ENCODE results near the gene VDR.
"Not testable (repeated sequence)": the region's sequence is repeated elsewhere in the genome, so short reads cannot be mapped to it uniquely, and the experiment has no call there.

Gene VDR

DNA sequence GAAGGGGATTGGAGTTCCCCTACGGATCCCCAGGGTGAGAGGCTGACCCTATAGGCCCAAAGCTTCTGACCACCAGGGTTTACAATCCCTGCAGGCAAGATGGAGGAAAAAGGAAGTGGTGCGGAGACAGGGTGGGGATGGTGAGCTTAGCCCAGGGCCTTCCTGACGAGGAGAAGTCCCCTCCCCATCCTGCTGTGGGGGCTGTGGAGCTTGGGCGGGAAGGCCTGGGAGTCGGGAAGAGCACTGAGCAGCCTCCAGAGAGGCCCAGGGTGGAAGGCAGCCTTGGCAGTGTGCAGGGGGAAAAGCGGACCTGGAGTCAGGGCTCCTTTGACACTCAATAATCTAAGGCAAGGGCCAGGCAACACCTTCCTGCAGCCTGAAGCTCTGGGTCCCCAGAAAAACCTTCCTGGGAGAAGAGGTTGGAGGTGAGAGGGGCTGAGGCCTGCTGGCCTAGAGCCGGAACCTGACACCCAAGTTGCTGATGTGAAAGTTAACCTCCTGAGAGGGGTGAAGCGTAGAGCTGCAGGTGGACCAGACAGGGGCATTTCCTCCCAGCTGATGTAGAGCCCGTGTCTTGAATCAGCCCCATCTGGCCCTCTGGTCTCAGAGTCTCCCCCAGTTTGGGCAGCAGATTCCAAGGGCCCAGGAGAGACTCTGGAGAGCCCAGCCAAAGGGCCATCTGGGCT is 91.1 kb downstream of the VDR start:
- DNase-seq (ENCODE audit: low read depth in 2 of 2): no peak

DNA sequence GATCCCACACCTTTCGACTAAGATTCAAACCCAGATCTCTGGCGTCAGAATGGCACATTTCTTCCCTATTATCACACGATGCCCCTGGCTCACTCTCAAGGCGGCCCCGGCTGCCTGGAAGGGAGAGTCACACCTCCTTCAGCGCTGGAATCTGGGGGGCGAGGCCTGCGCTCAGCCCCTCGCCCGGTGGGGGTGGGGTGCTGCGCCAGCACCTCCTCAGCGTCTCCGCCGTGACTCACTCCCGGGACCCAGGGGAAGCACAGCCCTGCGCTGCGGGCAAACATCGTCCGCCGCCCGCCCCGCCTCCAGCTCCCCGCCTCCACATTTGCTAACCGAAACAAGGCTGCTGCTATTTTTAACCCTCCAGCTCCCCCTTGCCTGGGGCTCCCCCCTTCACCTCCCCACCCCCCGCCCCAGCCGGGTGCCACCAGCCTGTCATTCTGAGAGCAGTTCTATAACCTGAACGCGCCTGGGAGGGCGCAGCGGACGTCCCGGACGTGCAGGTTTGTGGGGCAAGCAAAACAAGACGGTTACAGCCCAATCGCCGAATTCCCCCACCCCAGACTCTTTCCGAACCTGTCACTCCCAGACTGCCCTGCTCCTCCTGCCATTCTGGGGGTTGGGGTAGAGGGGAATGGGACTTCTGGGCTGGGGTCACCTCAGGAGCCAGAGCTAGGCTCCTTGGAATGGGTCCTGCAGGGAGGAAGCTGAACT is 91.8 kb downstream of the VDR start:
- peak; percentile 91 to 94 for DNase-seq (ENCODE audit: low read depth in 2 of 2)

DNA sequence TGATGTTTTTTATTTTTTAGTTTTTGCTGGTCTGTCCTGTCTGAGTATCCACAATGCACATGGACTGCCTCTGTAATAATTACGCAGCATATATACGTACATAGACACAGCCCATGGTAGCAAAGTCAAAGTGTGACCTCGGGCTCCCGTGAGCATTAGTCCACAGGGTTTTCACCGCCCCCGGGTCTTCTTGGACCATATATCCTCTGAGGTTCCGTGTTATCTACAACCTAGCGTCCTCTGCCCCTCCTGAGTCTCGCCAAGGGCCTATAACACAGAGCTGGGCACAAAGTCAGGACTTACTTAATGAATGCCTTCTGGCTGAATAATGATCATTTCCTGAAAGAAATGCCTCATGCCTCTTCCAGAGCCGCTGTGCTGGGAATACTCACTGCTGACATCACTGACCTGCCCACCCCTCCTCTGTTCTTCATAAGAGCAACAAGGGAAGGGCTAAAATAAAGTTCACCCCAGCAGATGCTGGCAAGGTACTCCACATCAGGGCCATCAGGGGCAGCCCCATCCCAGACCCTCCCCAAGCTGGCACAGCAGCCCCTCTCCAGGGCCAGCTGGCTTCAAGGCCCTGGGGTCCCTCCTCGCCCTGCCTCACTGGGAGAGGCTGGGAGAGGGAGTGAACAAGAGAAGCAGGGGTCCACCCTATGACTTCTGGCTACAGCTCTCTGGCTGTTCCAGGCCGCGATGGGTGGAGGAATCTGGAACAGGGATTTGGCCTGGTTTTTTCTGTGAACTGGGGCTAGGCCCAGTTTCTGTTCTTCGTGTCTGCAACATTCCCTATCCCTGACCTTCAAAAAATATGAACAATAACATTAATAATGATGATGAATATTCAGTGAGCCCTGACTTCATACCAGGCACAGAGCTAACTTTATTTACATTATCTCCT is 93.0 kb downstream of the VDR start:
- no peak for DNase-seq (ENCODE audit: low read depth in 2 of 2)

DNA sequence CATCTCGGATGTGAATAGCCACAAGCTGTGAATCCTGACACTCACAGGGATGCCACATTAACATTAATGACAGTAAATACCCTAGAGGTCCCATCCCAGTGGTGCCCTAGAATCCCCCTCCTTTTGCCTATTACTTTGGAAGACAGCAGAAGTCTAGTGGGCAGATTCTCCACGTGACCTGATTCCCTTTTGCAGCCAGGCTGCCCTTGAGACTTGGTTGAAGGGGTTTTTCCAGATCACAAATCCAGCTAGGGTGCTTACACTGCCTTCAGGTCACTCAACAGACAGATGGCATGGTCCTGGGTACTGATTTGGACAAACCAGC is 93.8 kb downstream of the VDR start:
- no peak for DNase-seq (ENCODE audit: low read depth in 2 of 2)

DNA sequence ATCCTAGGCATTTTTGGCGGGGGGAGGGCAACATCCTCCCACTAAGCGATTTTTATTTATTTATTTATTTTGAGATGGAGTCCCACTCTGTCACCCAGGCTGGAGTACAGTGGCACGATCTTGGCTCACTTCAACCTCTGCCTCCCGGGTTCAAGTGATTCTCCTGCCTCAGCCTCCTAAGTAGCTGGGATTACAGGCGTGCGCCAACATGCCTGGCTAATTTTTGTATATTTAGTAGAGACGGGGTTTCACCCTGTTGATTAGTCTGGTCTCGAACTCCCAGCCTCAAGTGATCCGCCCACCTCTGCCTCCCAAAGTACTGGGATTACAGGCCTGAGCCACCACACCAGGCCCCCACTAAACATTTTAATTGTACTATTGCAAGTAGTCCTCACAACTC is 95.3 kb downstream of the VDR start:
- not testable (repeated sequence) for DNase-seq (ENCODE audit: low read depth in 2 of 2)

DNA sequence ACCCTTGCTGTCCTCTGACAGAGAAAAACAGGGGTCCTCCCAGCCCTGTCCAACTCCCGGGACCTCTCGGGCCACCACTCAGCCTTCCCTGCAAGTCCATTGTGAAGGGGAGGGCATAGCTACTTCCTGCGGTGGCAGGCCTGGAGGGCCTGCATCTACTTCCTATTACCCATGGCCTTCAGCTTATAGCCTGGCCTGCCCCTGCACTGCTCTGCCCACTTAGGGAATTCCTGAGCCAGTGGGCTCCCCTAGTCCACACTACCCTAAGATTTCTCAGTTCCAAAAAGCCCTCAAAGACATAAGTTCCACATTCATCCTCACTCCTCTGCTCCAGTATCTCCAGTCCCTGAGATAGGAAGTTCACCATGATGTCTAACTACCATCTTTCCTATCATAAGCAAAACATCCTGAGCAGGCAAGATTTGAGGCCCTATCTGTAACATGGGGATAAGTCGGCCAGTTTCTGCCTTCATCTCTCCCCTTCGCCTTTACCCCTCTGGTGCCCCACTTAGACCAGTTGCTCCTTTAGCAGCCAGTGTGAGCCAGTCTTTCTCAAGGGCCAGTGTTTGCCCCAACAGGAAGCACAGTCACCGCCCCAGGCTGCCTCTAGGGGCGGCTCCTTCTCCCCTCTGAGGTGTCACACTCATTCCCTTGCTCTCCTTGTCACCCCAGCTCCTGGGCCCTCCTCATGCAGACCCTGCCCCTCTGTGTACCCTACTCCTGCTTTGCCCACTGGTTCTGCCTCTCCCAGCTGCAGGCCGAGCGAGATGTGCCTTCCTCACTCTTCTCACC is 96.0 kb downstream of the VDR start:
- peak in 1 of 2 donors; percentile 58 for DNase-seq (ENCODE audit: low read depth in 2 of 2)

DNA sequence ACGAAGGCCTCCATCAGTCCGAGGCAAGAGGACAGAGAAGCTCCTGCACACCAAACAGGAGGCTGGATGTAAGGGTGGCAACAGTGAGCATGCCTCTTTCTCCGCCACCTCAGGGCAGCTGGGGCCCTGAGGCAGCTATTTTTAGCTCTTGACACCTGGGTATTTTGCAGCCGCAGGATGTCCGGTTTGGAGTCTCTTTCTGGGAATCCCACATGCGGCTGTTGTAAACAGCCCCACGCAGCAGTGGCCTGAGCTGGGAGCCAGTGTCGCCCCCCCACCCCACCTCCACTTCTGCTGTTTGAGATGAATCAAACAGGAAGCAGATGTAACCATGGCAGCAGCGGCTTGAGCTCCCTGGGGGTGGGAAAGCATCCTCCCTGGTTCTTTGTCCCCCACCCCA is 96.7 kb downstream of the VDR start:
- peak; percentile 62 to 80 for DNase-seq (ENCODE audit: low read depth in 2 of 2)

DNA sequence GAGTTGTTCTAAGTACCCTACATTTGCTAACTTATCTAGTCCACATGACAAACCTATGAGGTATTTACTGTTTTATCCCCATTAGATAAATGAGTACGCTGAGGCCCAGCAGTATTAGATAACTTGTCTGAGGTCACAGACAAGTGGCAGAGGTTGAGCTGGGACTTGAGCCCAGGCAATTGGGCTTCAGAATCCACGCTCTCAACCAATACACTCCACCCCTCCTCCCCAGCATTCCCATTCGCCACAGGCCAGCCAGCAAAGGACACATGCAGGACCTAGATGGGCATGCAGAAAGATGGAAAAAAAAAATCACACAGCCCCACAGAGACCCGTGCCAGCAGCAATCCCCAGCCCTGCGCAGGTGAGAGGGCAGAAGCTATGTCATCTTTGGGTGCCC is 97.5 kb downstream of the VDR start:
- no peak for DNase-seq (ENCODE audit: low read depth in 2 of 2)

DNA sequence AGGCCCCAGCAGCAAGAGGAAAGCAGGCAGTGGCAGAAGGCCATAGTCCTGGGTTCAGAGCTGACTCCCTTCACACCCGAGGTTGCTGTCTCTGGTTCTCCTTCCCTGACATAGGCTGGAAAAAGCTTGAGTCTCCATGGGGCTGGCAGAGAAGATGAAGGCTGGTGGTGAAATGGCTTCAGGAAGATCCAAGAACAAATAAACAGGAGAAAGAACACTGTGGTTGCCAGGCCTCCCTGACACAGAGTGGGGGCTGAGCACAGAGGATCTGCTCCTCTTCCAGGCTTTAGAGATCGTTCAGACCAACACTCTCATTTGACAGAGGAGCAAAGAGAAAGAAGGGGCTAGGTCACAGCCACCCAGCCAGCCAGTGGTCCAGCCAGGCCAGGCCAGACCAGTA is 99.4 kb downstream of the VDR start:
- no peak for DNase-seq (ENCODE audit: low read depth in 2 of 2)

DNA sequence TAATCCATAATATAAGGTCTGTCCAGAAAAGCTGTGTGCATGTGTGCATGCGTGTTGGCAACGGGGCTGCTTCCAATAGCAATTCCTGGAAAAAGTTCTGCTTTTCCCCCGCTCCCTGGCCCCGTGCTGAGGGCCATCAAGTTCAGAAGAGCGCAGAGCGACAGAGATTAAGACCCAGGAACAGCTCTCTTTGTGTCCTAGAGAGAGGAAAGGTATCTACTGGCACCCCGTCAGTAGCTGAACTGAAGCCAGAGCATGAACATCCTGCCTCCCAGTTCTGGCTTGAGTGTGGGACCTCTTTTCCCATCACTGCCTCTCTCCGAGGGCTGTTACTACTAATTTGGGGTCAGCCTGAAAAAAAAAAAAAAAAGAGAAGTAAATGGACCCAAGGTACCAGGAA is 100.6 kb downstream of the VDR start:
- DNase-seq (ENCODE audit: low read depth in 2 of 2): no peak

DNA sequence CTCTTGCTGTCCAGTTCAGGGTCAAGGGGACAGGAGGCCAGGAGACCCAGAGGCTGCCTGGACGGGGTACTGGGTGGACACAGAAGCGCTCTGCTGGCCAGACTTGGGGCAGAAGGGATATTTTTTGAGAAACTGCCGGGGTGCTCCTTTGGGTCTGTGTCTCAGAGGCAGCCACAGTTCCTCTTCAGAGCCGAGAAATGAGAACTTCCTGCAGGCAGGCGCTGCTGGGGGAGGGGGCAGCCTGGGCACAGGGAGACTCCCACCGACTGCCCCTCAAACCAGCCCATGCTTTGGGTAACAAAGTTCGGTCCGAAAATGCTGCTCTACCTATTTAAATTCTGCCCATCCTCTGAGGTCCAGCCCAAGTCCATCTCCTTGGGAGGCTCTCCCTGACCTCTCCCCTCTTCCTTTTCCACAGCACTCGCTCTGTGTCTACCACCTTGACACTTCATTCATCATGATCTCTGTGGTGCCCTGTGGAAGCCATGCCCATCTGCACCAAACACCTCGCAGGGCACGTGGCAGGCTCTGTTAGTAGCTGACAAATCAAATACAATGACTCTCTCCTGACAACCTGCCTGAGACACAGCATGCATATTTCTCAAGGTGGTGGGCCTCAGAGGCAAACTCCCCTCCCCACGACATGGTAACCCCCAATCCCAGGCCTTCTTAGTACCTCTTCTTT is 101.5 kb downstream of the VDR start:
- DNase-seq (ENCODE audit: low read depth in 2 of 2): no peak

DNA sequence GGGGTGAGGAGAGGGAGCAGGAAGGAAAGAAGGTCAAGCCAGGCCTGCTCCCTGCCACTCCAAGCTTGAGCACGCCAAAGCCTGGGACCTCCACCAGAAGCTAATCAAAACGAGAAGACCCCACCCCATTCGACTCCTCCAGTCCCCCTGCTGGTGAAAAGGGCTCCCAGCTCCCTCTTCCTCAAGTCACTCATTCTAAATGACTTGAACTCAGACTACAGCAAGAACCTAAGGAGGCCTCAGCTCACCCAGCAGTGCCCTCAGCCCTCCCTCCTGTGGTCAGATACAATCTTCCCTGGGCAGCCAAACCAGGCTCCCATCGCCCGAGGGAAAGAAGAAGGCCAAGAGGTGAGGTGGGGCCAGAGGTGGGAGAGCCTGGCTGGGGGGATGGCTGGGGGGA is 102.5 kb downstream of the VDR start:
- DNase-seq (ENCODE audit: low read depth in 2 of 2): no peak

DNA sequence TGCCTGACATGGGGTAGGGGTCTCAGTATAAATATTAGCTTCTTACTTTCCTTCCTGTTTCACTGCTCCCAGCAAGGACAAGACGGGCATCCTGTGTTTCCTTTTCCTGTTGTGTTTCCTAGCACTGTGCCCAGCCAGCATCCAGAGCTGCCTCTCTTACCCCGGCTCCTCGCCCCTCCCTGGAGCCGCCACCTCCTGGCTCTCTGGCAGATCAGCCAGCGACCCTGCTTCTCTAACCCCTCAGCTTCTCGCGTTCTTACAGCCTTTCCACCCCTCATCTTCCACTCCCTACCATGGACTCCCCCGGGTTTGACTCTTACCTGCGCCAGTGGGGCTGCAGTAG is 102.9 kb downstream of the VDR start:
- DNase-seq (ENCODE audit: low read depth in 2 of 2): no peak

DNA sequence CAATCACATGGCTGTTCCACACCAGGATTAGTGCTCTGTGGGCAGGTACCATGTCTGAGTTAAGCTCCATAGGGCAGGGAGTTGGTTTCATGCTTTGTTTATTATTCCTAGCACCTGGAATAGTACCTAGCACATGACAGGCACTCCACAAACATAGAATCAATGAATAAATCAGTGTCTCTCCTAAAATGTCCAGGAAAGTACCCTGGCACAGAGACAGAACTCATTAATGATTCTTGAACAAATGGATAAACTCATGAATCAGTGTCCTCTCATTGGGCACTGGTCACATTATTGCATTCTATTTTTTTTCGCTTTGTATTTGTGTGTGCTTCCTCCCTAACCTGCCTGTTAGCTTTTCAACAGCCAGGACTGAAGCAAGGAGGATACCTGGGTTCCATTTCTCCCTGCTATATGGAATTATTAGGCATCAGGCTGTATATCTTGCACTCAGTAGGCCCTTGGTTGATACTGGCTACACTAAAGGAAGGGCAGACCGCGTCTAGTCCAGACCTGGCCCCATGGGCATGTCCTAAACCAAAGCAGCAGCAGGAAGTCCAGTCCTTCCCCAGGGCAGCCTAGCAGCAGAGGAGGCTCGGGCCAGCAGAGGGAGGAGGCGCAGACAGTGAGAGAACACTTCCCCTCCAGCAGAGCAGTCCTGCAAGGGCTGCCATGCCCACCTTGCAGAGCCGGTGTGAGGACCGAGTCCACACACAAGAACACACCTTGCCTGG is 103.5 kb downstream of the VDR start:
- no peak for DNase-seq (ENCODE audit: low read depth in 2 of 2)

DNA sequence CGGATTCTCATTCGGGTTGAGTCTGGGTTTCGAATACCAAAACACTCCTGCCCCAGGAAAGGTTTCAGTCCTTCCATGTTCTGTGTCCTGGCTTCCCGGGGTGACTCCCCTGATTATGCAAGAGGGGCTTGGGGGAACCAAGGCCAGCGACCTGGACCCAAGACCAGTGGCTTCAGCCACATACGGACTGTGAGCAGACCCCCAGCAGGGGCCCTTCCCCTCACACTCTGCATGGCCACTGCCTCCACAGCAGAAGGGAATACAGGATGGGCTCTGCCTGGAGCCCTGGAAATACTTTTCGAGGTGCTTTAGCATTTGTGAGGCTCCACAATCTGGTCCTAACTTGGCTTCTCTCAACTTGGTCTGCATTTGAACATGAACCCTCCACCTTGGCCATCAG is 104.2 kb downstream of the VDR start:
- DNase-seq (ENCODE audit: low read depth in 2 of 2): no peak

DNA sequence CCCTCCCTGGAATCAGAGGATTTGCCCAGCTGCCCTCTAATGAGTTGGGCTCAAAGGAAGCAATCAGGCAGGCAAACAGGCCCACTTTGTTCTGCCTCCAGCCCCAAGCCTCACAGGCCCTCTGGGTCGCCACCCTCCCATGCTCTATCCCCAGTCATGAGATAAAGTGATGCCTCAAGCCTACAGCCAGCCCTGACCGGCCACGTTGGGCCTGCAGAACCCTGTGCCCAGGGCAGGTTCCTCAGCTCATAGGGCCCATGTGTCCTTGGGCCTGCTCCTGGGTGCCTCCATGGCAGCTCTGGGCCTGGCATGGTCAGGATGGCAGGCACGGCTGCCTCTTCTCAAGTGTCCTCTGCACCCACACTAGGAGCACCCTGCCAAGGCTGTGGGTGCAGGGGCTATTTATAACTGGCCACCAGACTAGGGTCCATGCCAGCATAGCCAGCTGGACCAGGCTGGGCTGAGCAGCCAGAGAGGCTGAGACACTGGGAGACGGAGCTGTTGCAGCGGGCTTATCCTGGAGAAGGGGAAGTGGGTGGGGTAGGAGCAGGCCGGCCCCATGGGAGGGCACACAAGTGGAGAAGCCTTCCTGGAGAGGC is 105.3 kb downstream of the VDR start:
- no peak for DNase-seq (ENCODE audit: low read depth in 2 of 2)

DNA sequence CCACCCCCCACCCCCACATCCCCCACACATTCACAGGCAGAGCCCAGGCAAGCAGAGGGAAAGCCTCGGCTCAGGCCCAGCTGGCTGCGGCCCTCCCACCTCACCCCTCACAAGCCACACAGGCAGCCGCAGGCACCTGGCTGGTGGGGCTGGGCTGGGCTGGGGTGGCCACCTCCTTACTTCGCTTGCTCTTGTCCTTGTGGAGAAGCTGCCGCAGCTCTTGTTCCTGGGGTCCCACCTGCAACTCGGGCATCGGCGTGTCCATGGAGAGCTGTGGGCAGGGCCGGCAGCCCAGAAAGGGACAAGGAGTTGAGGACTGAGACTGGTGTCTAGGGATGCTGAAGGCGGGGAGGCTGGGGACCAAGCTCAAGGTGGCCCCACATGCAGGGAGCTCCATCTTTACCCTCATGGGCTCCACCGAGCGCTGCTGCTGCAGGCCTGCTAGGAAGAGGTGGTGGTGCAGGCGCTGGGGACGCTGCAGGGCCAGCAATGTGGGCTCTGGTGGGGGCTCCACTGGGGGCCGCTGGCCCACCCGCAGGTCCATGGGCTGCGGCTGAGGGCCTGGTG is 106.3 kb downstream of the VDR start:
- no peak for DNase-seq (ENCODE audit: low read depth in 2 of 2)

DNA sequence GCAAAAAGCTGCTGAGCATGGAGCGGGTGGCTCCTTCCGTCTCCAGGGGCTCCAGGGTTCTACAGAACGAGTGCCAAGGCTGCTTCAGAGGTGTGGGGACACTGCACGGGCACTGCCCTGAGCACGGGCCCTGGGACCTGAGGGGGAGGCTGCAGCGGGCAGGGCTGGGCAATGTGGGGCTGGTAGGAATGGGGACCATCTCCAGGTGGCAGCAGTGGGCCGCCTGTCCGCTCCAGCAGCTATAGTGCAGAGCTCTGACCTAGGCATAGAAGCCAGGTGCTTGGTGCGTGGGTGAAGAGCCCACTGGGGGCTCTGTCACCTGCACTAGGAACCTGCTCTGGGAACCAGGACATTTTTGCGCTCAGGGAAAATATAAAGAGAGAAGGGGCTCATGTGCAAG is 107.4 kb downstream of the VDR start:
- no peak for DNase-seq (ENCODE audit: low read depth in 2 of 2)

DNA sequence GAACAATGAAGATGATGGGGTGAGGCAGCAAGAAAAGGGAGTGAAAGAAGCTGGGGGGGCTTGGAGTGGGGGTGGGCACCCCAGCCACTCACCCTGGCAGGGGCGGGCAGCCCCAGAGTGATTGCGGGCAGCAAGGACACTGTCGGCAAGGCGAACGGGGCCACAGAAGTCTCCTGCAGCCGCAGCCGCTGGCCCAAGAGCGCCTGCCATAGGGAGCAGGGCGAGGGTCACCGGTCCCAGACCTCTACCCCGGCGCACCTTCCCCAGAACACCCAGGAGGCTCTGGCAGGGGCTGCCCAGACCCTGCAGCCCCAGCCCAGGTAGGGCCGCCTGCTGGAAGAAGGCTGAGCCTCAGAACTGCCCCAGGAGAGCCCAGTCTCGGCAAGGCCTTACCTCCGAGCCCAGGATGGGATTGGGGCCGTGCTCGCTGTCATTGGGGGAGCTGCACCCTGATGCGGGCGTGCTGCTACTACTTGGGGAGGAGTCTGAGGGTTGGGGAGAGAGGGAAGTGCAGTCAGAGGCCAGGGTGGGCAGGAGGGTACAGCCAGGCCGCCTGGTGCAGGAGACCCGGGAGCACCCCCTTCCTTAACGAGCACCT is 108.9 kb downstream of the VDR start:
- DNase-seq (ENCODE audit: low read depth in 2 of 2): no peak
